ENCODE measurements around the gene PIGC. TPM values are rescaled to one million over a fixed set of nuclear protein-coding genes. Genes with fewer than 3 reads are reported as not detected.

PIGC gene
- total and polyA plus RNA-seq, 2 donors (not counting 3 experiments of a cell fraction or from before 2014, with no cell fraction given): 16.1 to 25.8 TPM

DNA sequence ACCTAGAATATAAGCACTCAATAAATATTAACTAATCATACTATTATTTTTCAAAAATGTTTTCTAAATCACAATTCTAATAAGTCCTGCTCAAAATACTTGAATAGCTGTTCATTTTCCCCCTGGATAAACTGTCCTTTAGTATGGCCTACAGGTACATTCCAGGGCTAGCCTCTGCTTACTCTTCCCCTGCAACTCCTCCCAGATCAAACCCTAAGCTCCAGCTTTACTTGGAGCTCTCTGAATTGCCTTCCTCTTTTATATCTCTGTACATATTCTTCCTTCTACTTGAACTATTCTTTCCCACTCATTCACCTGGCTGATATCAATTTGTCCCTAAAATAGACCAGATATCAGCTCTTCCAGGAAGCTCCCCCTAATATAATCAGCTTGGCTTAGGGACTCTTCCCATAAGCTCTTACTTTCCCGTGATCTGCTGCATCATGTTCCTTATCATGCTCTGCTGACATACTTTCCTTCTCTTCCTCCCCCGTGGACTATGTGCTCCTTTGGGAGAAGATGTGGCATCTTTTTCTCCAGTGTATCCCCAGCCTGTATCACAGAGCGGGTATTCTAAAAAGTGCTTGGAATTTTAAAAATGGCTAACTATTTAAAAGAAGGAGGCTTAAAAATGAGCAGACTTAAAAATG lies 43.1 kb upstream of the PIGC start:
- Histone ChIP-seq H3K9me3 (replicated peaks; ENCODE audit: control insufficient read depth, insufficient read depth, low read length) (no peaks in the 10 kb centered on the region), H3K27me3 (ENCODE audit: control insufficient read depth in 2 of 2, insufficient read depth in 2 of 2, low read length in 2 of 2) (peaks cover 19 to 52% of the 10 kb centered on the region in 2 experiments), H3K27ac (ENCODE audit: insufficient read depth, low read depth, low read length) (no peak overlapping the region), H3K9me1 (replicated peaks; ENCODE audit: control insufficient read depth, extremely low read depth, insufficient read depth, low read length) (no peaks in the 10 kb centered on the region), H3K9ac (replicated peaks; ENCODE audit: extremely low read depth, insufficient read depth, low read length) (no peak overlapping the region), H3K4me1 (ENCODE audit: control insufficient read depth, extremely low read depth, insufficient read depth, low read length) (no peaks in the 10 kb centered on the region), H4K20me1 (replicated peaks; ENCODE audit: control insufficient read depth, extremely low read depth, insufficient read depth, low read length) (no peaks in the 10 kb centered on the region), H2AFZ (ENCODE audit: low read depth, low read length) (no peak overlapping the region), H3K79me2 (ENCODE audit: control insufficient read depth, insufficient read depth, low read length) (no peaks in the 10 kb centered on the region), H3K4me2 (ENCODE audit: insufficient read depth, low read length) (no peak overlapping the region), H3K4me3 (replicated peaks in 1 of 3; ENCODE audit: insufficient read depth in 1 of 3, low read depth in 1 of 3, low read length in 3 of 3) (no peak overlapping the region), H3K36me3 (ENCODE audit: control insufficient read depth in 2 of 2, extremely low read depth in 1 of 2, insufficient read depth in 2 of 2, low read length in 2 of 2) (no peaks in the 10 kb centered on the region)
- no TSS peak for BruUV-seq (replicated peaks)
- intact Hi-C loops (cut with micrococcal nuclease): no loop called here
- no peak for FAIRE-seq
- TF ChIP-seq GATA2 (IDR thresholded peaks at IDR 0.05; ENCODE audit: insufficient read depth, insufficient read length, low read depth, low read length) (no peak), POLR2A (IDR thresholded peaks at IDR 0.05; ENCODE audit: low read depth, low read length) (no peak)
- TF ChIP-seq, protein P1, sequence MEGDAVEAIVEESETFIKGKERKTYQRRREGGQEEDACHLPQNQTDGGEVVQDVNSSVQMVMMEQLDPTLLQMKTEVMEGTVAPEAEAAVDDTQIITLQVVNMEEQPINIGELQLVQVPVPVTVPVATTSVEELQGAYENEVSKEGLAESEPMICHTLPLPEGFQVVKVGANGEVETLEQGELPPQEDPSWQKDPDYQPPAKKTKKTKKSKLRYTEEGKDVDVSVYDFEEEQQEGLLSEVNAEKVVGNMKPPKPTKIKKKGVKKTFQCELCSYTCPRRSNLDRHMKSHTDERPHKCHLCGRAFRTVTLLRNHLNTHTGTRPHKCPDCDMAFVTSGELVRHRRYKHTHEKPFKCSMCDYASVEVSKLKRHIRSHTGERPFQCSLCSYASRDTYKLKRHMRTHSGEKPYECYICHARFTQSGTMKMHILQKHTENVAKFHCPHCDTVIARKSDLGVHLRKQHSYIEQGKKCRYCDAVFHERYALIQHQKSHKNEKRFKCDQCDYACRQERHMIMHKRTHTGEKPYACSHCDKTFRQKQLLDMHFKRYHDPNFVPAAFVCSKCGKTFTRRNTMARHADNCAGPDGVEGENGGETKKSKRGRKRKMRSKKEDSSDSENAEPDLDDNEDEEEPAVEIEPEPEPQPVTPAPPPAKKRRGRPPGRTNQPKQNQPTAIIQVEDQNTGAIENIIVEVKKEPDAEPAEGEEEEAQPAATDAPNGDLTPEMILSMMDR (IDR thresholded peaks at IDR 0.05; ENCODE audit: extremely low read depth in 1 of 2, insufficient read depth in 1 of 2, low read depth in 1 of 2, low read length in 2 of 2): no peak
- CTCF ChIA-PET: interaction anchor here (1.0 to 2.2 kb wide), 6 partner anchors 9 to 484 kb away, joined by 3 to 8 read pairs (median 4); no protein-coding TSS in a partner anchor
- dilution Hi-C loops (cut with MboI; ENCODE audit: extremely low pct_ligation_motif_present, low sequenced_read_pairs): no loop called here
- DNase-seq (ENCODE audit: low read depth, low spot score): no peak
- POLR2A ChIA-PET: no interaction called here

DNA sequence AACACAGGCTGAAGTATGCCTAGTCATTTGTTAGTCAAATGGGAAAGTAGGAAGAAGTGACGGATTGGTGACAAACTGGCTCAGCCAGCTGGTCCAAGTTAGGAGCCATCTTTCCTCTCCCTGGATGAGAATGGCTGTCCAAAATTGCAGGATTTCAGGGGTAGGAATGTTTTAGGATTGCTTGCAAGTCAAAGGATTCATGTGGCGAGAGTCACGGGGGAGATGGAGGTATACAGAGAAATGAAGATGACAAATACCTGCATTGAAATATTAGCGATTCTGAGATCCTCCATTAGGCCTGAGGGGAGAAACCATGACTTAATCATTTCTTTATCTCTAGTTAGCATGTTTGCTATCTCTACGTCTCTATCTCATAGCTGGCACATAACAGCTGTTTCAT lies 41.8 kb upstream of the PIGC start:
- intact Hi-C loops (cut with micrococcal nuclease): no loop called here
- TF ChIP-seq POLR2A (IDR thresholded peaks at IDR 0.05; ENCODE audit: low read depth, low read length) (no peak), FOS (IDR thresholded peaks at IDR 0.05; ENCODE audit: borderline replicate concordance, insufficient read depth, low read length) (no peak), MYC (IDR thresholded peaks at IDR 0.05; ENCODE audit: low read depth, low read length) (no peak), EZH2 (IDR thresholded peaks at IDR 0.05; ENCODE audit: borderline replicate concordance, low read depth, low read length, severe bottlenecking) (no peak), GATA2 (IDR thresholded peaks at IDR 0.05; ENCODE audit: insufficient read depth, insufficient read length, low read depth, low read length) (no peak), POLR2AphosphoS5 (IDR thresholded peaks at IDR 0.05; ENCODE audit: insufficient read depth, low read depth, low read length) (no peak), JUN (IDR thresholded peaks at IDR 0.05; ENCODE audit: borderline replicate concordance, insufficient read depth, insufficient read length, low read depth) (no peak)
- TF ChIP-seq, protein P2, sequence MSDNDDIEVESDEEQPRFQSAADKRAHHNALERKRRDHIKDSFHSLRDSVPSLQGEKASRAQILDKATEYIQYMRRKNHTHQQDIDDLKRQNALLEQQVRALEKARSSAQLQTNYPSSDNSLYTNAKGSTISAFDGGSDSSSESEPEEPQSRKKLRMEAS (IDR thresholded peaks at IDR 0.05; ENCODE audit: insufficient read depth, insufficient read length): no peak
- TF ChIP-seq, protein P1 (IDR thresholded peaks at IDR 0.05; ENCODE audit: extremely low read depth in 1 of 2, insufficient read depth in 1 of 2, low read depth in 1 of 2, low read length in 2 of 2): no peak
- CTCF ChIA-PET: interaction anchor here (1.0 to 2.2 kb wide), 3 partner anchors 11 to 234 kb away, joined by 3 to 8 read pairs (median 3); no protein-coding TSS in a partner anchor
- Histone ChIP-seq H3K36me3 (ENCODE audit: control insufficient read depth in 2 of 2, extremely low read depth in 1 of 2, insufficient read depth in 2 of 2, low read length in 2 of 2) (no peaks in the 10 kb centered on the region), H4K20me1 (replicated peaks; ENCODE audit: control insufficient read depth, extremely low read depth, insufficient read depth, low read length) (no peaks in the 10 kb centered on the region), H3K9me3 (replicated peaks; ENCODE audit: control insufficient read depth, insufficient read depth, low read length) (no peaks in the 10 kb centered on the region), H2AFZ (ENCODE audit: low read depth, low read length) (no peak overlapping the region), H3K27me3 (ENCODE audit: control insufficient read depth in 2 of 2, insufficient read depth in 2 of 2, low read length in 2 of 2) (peaks cover 24 to 56% of the 10 kb centered on the region in 2 experiments), H3K9me1 (replicated peaks; ENCODE audit: control insufficient read depth, extremely low read depth, insufficient read depth, low read length) (no peaks in the 10 kb centered on the region), H3K4me1 (ENCODE audit: control insufficient read depth, extremely low read depth, insufficient read depth, low read length) (no peaks in the 10 kb centered on the region), H3K79me2 (ENCODE audit: control insufficient read depth, insufficient read depth, low read length) (no peaks in the 10 kb centered on the region), H3K27ac (ENCODE audit: insufficient read depth, low read depth, low read length) (no peak overlapping the region), H3K4me3 (replicated peaks in 1 of 3; ENCODE audit: insufficient read depth in 1 of 3, low read depth in 1 of 3, low read length in 3 of 3) (no peak overlapping the region), H3K4me2 (ENCODE audit: insufficient read depth, low read length) (no peak overlapping the region), H3K9ac (replicated peaks; ENCODE audit: extremely low read depth, insufficient read depth, low read length) (no peak overlapping the region)
- dilution Hi-C loops (cut with MboI; ENCODE audit: extremely low pct_ligation_motif_present, low sequenced_read_pairs): no loop called here
- DNase-seq (ENCODE audit: low read depth, low spot score): no peak
- no peak for FAIRE-seq
- POLR2A ChIA-PET: no interaction called here
- no TSS peak for BruUV-seq (replicated peaks)
